B cell (primary cell): ENCODE results near the gene ADGRV1.

ENCODE experiments used
- CTCF ChIP-seq: fragments of 200-600 bp; IDR thresholded peaks from one replicate; pipeline ENCODE4 v1.8.0; 2022; ENCODE audit warnings: antibody characterized with exemption, mild to moderate bottlenecking
- EZH2 ChIP-seq: IDR thresholded peaks from 2 replicates; pipeline ENCODE4 v1.6.1; 2012; ENCODE audit warnings: borderline replicate concordance, low read depth, mild to moderate bottlenecking, moderate library complexity, low read length; ENCODE audit not compliant: insufficient read depth, poor library complexity, severe bottlenecking

GRCh38 chr5:91118796-91119195 lies 560.2 kb downstream of the ADGRV1 start:
- no peak for TF ChIP-seq EZH2
- no peak for TF ChIP-seq CTCF
